AG04450 (cell line): ENCODE results near the gene MINK1. TPM values are rescaled to one million over a fixed set of nuclear protein-coding genes. Genes with fewer than 3 reads are reported as not detected.

ENCODE experiments used
- CTCF ChIA-PET: fragments of 300-600, 350-600 bp; formaldehyde crosslinking; extraction: SDS; loops from one replicate; lab custom pipeline; 2022; ENCODE audit warnings: antibody characterized with exemption, inconsistent platforms; lab: Charles Lee
- POLR2A ChIA-PET: fragments of 350-600 bp; formaldehyde crosslinking; extraction: SDS; loops from one replicate; lab custom pipeline; 2021; ENCODE audit warnings: antibody characterized with exemption, inconsistent platforms; lab: Yijun Ruan, JAX
- DNase-seq: peaks from one replicate; pipeline ENCODE4 v3.0.0-alpha.2; 2011; ENCODE audit warnings: low read depth, low spot score
- H3K27ac ChIP-seq: one replicate; pipeline ENCODE4 v1.5.1; 2012; ENCODE audit warnings: low read depth, low read length, control low read depth
- H3K27me3 ChIP-seq: one replicate; pipeline ENCODE4 v1.6.0; 2012; ENCODE audit warnings: low read length; ENCODE audit not compliant: control insufficient read depth, insufficient read depth
- H3K4me3 ChIP-seq: 2 replicates; pipeline ENCODE4 v1.5.1; 2011; ENCODE audit warnings: mild to moderate bottlenecking, low read depth, low read length, control low read depth
- H3K9me3 ChIP-seq: 2 replicates; pipeline ENCODE4 v1.5.1; 2012; ENCODE audit warnings: low read length; ENCODE audit not compliant: control insufficient read depth, insufficient read depth
- polyA plus RNA-seq: library from polyadenylated mRNA; depleted of rRNA; stranded (reverse); fragments of >200 nt; gene quantifications from 2 replicates; pipeline ENCODE4 v1.2.3, GENCODE V29; 2011
- TF ChIP-seq, protein P1 (sequence below): IDR thresholded peaks from 2 replicates; pipeline ENCODE4 v1.5.1; 2011; ENCODE audit warnings: low read depth, low read length, control low read depth, inconsistent platforms

The MINK1 gene
- polyA plus RNA-seq, 1 experiment: 29.4 TPM

DNA sequence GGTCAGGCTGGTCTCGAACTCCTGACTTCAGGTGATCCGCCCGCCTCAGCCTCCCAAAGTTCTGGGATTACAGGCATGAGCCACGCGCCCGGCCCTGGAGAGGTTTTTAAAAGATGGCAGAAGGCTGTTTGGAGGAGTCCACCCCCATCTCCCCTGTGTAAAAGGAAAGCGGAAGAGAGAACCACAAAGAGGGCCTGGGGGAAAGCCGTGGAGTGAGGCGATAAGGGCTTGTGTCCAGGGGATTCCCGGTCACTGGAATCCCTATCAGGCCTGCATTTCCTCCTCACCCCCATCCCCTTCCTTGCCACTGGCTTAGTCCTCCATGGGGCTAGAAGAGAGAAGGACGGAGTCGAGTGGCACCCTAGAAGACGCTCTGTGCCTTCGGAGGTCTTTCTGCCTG, 98.8 kb downstream of the MINK1 start, which contains the start of gene GP1BA:
TSS of gene GP1BA (plus strand) at position 315 of the 400 bp plus-strand sequence. CDS start 328 bp downstream, outside the sequence.
- POLR2A ChIA-PET: interaction anchor here (1.2 kb wide), 1 partner anchor 36 kb away, joined by 3 read pairs; the partner anchor contains the start of gene SPAG7
- H3K9me3 ChIP-seq: no peaks in the 10 kb centered on the region
- H3K27ac ChIP-seq: no peak within 1 kb of the TSS
- CTCF ChIA-PET: no interaction called here
- TF ChIP-seq, protein P1, sequence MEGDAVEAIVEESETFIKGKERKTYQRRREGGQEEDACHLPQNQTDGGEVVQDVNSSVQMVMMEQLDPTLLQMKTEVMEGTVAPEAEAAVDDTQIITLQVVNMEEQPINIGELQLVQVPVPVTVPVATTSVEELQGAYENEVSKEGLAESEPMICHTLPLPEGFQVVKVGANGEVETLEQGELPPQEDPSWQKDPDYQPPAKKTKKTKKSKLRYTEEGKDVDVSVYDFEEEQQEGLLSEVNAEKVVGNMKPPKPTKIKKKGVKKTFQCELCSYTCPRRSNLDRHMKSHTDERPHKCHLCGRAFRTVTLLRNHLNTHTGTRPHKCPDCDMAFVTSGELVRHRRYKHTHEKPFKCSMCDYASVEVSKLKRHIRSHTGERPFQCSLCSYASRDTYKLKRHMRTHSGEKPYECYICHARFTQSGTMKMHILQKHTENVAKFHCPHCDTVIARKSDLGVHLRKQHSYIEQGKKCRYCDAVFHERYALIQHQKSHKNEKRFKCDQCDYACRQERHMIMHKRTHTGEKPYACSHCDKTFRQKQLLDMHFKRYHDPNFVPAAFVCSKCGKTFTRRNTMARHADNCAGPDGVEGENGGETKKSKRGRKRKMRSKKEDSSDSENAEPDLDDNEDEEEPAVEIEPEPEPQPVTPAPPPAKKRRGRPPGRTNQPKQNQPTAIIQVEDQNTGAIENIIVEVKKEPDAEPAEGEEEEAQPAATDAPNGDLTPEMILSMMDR: no peak
- H3K4me3 ChIP-seq: no peak within 1 kb of the TSS
- no peaks in the 10 kb centered on the region for H3K27me3 ChIP-seq
- no peak for DNase-seq

DNA sequence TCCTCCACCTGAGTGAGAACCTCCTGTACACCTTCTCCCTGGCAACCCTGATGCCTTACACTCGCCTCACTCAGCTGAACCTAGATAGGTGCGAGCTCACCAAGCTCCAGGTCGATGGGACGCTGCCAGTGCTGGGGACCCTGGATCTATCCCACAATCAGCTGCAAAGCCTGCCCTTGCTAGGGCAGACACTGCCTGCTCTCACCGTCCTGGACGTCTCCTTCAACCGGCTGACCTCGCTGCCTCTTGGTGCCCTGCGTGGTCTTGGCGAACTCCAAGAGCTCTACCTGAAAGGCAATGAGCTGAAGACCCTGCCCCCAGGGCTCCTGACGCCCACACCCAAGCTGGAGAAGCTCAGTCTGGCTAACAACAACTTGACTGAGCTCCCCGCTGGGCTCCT, 99.6 kb downstream of the MINK1 start:
- no peak for DNase-seq
- ChIA-PET POLR2A (interaction anchor here (0.5 to 1.2 kb wide), 2 partner anchors 35 to 134 kb away, joined by 3 read pairs; partner anchors contain the start of gene SPAG7), CTCF (no interaction called here)
- TF ChIP-seq, protein P1: no peak
- Histone ChIP-seq H3K27ac (no peak overlapping the region), H3K4me3 (no peak overlapping the region), H3K27me3 (no peaks in the 10 kb centered on the region), H3K9me3 (no peaks in the 10 kb centered on the region)

- Histone ChIP-seq H3K4me3 (no peak overlapping the region), H3K27ac (no peak overlapping the region), H3K9me3 (no peaks in the 10 kb centered on the region), H3K27me3 (no peaks in the 10 kb centered on the region)
- TF ChIP-seq, protein P1: no peak
- no peak for DNase-seq
- ChIA-PET POLR2A (interaction anchor here (0.9 kb wide), 1 partner anchor 34 kb away, joined by 5 read pairs; the partner anchor contains the start of gene SPAG7), CTCF (no interaction called here)
These were observed 100.5 kb downstream of the MINK1 start for GRCh38 chr17:4933646-4934045.

DNA sequence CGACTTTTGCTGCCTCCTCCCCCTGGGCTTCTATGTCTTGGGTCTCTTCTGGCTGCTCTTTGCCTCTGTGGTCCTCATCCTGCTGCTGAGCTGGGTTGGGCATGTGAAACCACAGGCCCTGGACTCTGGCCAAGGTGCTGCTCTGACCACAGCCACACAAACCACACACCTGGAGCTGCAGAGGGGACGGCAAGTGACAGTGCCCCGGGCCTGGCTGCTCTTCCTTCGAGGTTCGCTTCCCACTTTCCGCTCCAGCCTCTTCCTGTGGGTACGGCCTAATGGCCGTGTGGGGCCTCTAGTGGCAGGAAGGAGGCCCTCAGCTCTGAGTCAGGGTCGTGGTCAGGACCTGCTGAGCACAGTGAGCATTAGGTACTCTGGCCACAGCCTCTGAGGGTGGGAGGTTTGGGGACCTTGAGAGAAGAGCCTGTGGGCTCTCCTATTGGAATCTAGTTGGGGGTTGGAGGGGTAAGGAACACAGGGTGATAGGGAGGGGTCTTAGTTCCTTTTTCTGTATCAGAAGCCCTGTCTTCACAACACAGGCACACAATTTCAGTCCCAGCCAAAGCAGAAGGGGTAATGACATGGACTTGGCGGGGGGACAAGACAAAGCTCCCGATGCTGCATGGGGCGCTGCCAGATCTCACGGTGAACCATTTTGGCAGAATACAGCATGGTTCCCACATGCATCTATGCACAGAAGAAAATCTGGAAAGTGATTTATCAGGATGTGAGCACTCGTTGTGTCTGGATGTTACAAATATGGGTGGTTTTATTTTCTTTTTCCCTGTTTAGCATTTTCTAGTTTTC, 101.2 kb downstream of the MINK1 start:
- DNase-seq: no peak
- TF ChIP-seq, protein P1: peak; percentile 47
- Histone ChIP-seq H3K4me3 (no peak overlapping the region), H3K27ac (no peak overlapping the region), H3K27me3 (no peaks in the 10 kb centered on the region), H3K9me3 (no peaks in the 10 kb centered on the region)
- POLR2A ChIA-PET: interaction anchor here (0.7 to 0.9 kb wide), 2 partner anchors 11 to 33 kb away, joined by 3 to 5 read pairs; partner anchors contain the start of gene SPAG7
- CTCF ChIA-PET: no interaction called here

GRCh38 chr17:4935650-4936049, 102.5 kb downstream of the MINK1 start:
- POLR2A ChIA-PET: no interaction called here
- TF ChIP-seq, protein P1: no peak
- Histone ChIP-seq H3K27me3 (no peaks in the 10 kb centered on the region), H3K27ac (no peak overlapping the region), H3K4me3 (no peak overlapping the region), H3K9me3 (no peaks in the 10 kb centered on the region; the same call in 1 of the 2 replicates)
- CTCF ChIA-PET: no interaction called here
- DNase-seq: no peak
